Neuronal stem cell (in vitro differentiated cells): ENCODE results near the gene HGD.

Experiments
- DNase-seq: peaks from one replicate; pipeline ENCODE4 v3.0.0-alpha.2; 2013; ENCODE audit warnings: low spot score
- H2AFZ ChIP-seq: one replicate; pipeline ENCODE4 v1.6.1; 2013; ENCODE audit warnings: mild to moderate bottlenecking, low read length, inconsistent platforms
- H2AK5ac ChIP-seq: 2 replicates; pipeline ENCODE4 v1.6.1; 2013; ENCODE audit warnings: low read depth, mild to moderate bottlenecking, inconsistent platforms, low read length, moderate library complexity, mixed read lengths
- H2BK120ac ChIP-seq: 2 replicates; pipeline ENCODE4 v1.6.1; 2013; ENCODE audit warnings: low read depth, mild to moderate bottlenecking, inconsistent platforms, low read length, moderate library complexity, mixed read lengths
- H2BK12ac ChIP-seq: one replicate; pipeline ENCODE4 v1.6.1; 2013; ENCODE audit warnings: low read length, inconsistent platforms
- H2BK15ac ChIP-seq: 2 replicates; pipeline ENCODE4 v1.6.1; 2013; ENCODE audit warnings: mild to moderate bottlenecking, low read length, inconsistent platforms, mixed read lengths
- H2BK5ac ChIP-seq: one replicate; pipeline ENCODE4 v1.6.1; 2013; ENCODE audit warnings: inconsistent platforms, mild to moderate bottlenecking, low read length, moderate library complexity
- H3K14ac ChIP-seq: one replicate; pipeline ENCODE4 v1.6.1; 2013; ENCODE audit warnings: low read length, inconsistent platforms
- H3K18ac ChIP-seq: 2 replicates; pipeline ENCODE4 v1.6.1; 2013; ENCODE audit warnings: low read length, inconsistent platforms
- H3K23ac ChIP-seq: 2 replicates; pipeline ENCODE4 v1.6.1; 2013; ENCODE audit warnings: low read depth, mild to moderate bottlenecking, mixed read lengths, low read length, inconsistent platforms; ENCODE audit not compliant: poor library complexity
- H3K27ac ChIP-seq: replicated peaks from 3 replicates; pipeline ENCODE4 v1.5.1; 2013; ENCODE audit warnings: low read length, inconsistent platforms
- H3K27me3 ChIP-seq, 3 experiments: 2 replicates each; pipeline ENCODE4 v1.6.1; 2013; ENCODE audit warnings: low read length in 3 of 3, mild to moderate bottlenecking in 2 of 3, inconsistent platforms in 1 of 3, low read depth in 1 of 3, mixed read lengths in 1 of 3, moderate library complexity in 1 of 3; ENCODE audit not compliant: control insufficient read depth in 3 of 3, insufficient read depth in 3 of 3
- H3K36me3 ChIP-seq, 2 donors: replicated peaks in 1 of 2; 2 replicates each; pipeline ENCODE4 v1.6.1; 2013; ENCODE audit warnings: low read length in 2 of 2; ENCODE audit not compliant: control insufficient read depth in 2 of 2, insufficient read depth in 2 of 2
- H3K4ac ChIP-seq: 2 replicates; pipeline ENCODE4 v1.6.1; 2013; ENCODE audit warnings: inconsistent platforms, mild to moderate bottlenecking, low read length, moderate library complexity
- H3K4me1 ChIP-seq, 2 donors: 1 replicate in 1 of 2; 2 replicates in 1 of 2; pipeline ENCODE4 v1.6.1; 2013; ENCODE audit warnings: low read length in 2 of 2, low read depth in 1 of 2; ENCODE audit not compliant: control insufficient read depth in 2 of 2, insufficient read depth in 1 of 2
- H3K4me2 ChIP-seq: one replicate; pipeline ENCODE4 v1.6.1; 2013; ENCODE audit warnings: mild to moderate bottlenecking, low read length, inconsistent platforms; ENCODE audit not compliant: insufficient read depth, poor library complexity, severe bottlenecking
- H3K4me3 ChIP-seq, 2 donors: 2 replicates each; pipeline ENCODE4 v1.5.1; 2013; ENCODE audit warnings: low read length in 2 of 2, mild to moderate bottlenecking in 2 of 2, inconsistent platforms in 1 of 2, moderate library complexity in 1 of 2
- H3K79me1 ChIP-seq: one replicate; pipeline ENCODE4 v1.6.1; 2013; ENCODE audit warnings: low read depth, mild to moderate bottlenecking, inconsistent platforms, low read length, moderate library complexity
- H3K9ac ChIP-seq: one replicate; pipeline ENCODE4 v1.6.1; 2013; ENCODE audit warnings: mild to moderate bottlenecking, low read depth, low read length, inconsistent platforms; ENCODE audit not compliant: poor library complexity
- H3K9me3 ChIP-seq, 2 donors: replicated peaks in 1 of 2; 2 replicates each; pipeline versions ENCODE3 to v1.6.1; 2013; ENCODE audit warnings: low read length in 2 of 2, mild to moderate bottlenecking in 2 of 2, inconsistent platforms in 1 of 2, low read depth in 1 of 2, mixed read lengths in 1 of 2, moderate library complexity in 1 of 2; ENCODE audit not compliant: control insufficient read depth in 2 of 2, insufficient read depth in 1 of 2
- H4K8ac ChIP-seq: one replicate; pipeline ENCODE4 v1.6.1; 2013; ENCODE audit warnings: low read depth, mild to moderate bottlenecking, inconsistent platforms, low read length, moderate library complexity
- H4K91ac ChIP-seq: one replicate; pipeline ENCODE4 v1.6.1; 2013; ENCODE audit warnings: low read length, low read depth, mild to moderate bottlenecking, inconsistent platforms; ENCODE audit not compliant: poor library complexity
- WGBS, 2 donors: extraction: QIAGEN DNeasy Blood & Tissue Kit; methylation state at CpG; one replicate each; pipeline ENCODE4 v1.1.7; 2013; ENCODE audit warnings: missing lambda C conversion rate in 2 of 2, mixed read lengths in 1 of 2; ENCODE audit not compliant: insufficient read length in 2 of 2, insufficient replicate concordance in 1 of 2; ENCODE audit errors: extremely low coverage in 2 of 2; 5-methylcytosine and 5-hydroxymethylcytosine counted together

The HGD gene

DNA sequence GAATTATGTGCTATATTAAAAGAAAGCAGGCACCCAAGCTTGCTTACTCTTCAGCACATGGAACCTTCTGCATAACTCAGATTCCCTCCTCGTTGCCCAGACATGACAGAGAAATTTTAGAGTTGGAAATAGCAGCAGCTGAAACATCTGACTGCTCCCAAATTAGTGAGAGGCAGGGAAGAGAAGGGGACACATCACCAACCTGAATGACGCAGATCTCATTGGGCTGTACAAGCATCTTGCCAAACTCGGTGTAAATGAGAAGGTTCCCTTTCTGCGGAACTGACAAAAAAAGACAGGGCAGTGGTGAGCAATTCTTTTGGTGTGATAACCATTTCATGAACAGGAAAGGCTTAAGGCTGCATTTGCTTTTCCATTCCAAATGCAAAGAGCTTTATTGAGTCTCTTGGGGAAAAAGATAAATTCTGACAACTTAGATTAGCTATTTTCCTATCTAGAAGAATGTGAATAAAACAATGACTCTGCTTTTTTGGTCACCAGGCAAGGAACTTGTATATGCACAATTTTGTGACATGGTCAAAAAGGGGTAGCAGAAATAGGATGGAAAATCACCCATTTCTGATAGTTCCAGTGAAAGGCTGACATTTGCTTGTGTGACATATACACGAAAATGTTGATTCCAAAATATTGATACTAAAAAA lies 35.1 kb downstream of the HGD start:
- H2BK15ac ChIP-seq = no peak overlapping the region
- no peak overlapping the region for H2AFZ ChIP-seq
- H2BK5ac ChIP-seq = no peak overlapping the region
- no peaks in the 10 kb centered on the region for H3K36me3 ChIP-seq
- H3K4me1 ChIP-seq = peaks cover 0 to 4% of the 10 kb centered on the region in 2 donors
- no peak overlapping the region for H3K4ac ChIP-seq
- no peak overlapping the region for H3K23ac ChIP-seq
- no CpG with 5 or more reads among the region's 5 CpGs for WGBS, 2 donors
- no peaks in the 10 kb centered on the region for H3K79me1 ChIP-seq
- DNase-seq = no peak
- H3K14ac ChIP-seq = no peak overlapping the region
- no peak overlapping the region for H3K27ac ChIP-seq
- H2BK12ac ChIP-seq = no peak overlapping the region
- H3K9ac ChIP-seq = no peak overlapping the region
- H4K8ac ChIP-seq = no peak overlapping the region
- H3K4me2 ChIP-seq = no peak overlapping the region
- no peak overlapping the region for H4K91ac ChIP-seq
- H2AK5ac ChIP-seq = no peak overlapping the region
- H3K27me3 ChIP-seq = no peaks in the 10 kb centered on the region
- H3K4me3 ChIP-seq = no peak overlapping the region
- no peaks in the 10 kb centered on the region for H3K9me3 ChIP-seq
- H3K18ac ChIP-seq = no peak overlapping the region
- no peak overlapping the region for H2BK120ac ChIP-seq

DNA sequence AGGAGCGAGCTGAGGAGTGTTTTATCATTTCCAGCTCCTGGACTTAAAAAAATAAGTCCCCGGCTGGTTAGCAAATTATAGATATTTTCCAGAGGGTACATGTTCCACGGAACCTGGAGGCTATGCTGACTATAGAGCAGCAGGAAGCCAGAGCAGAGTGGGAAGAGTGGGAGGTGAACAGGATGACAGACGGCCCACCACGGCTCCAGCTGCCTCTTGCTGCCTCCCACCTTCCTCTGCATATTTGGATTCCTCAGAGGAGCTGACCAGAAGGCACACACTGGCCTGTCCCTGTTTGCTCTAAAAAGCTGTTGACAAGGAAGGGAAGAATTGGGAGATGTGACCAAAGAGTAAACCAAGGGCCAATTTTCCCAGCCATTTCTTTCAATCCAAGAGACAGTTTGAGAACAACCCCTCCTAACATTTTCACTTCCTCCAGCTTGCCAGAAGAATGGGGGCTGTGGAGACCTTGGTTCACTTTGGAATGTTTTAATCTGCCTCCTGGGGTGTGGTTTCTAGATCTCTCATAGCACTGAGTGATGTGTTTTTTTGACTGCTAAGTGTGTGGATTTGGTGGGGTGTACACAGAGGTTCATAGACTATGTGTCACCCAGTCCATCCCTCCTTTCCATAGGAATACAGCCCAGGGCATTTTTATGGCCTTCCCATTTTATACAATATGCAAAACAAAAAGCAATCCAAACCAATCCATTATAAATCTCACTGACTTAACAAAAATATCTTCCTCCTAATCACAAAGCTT lies 36.8 kb downstream of the HGD start:
- DNase-seq = no peak
- Histone ChIP-seq H2BK12ac (no peak overlapping the region), H2BK120ac (no peak overlapping the region), H3K79me1 (no peaks in the 10 kb centered on the region), H4K91ac (no peak overlapping the region), H3K4me3 (no peak overlapping the region), H3K4me2 (no peak overlapping the region), H3K18ac (no peak overlapping the region), H3K23ac (no peak overlapping the region), H4K8ac (no peak overlapping the region), H2BK15ac (no peak overlapping the region), H3K27ac (no peak overlapping the region), H3K4ac (no peak overlapping the region), H3K9ac (no peak overlapping the region), H3K36me3 (no peaks in the 10 kb centered on the region), H2AFZ (no peak overlapping the region), H2AK5ac (no peak overlapping the region), H2BK5ac (no peak overlapping the region), H3K4me1 (peaks cover 0 to 4% of the 10 kb centered on the region in 2 donors), H3K14ac (no peak overlapping the region), H3K9me3 (no peaks in the 10 kb centered on the region), H3K27me3 (no peaks in the 10 kb centered on the region)
- no CpG with 5 or more reads among the region's 5 CpGs for WGBS, 2 donors

DNA sequence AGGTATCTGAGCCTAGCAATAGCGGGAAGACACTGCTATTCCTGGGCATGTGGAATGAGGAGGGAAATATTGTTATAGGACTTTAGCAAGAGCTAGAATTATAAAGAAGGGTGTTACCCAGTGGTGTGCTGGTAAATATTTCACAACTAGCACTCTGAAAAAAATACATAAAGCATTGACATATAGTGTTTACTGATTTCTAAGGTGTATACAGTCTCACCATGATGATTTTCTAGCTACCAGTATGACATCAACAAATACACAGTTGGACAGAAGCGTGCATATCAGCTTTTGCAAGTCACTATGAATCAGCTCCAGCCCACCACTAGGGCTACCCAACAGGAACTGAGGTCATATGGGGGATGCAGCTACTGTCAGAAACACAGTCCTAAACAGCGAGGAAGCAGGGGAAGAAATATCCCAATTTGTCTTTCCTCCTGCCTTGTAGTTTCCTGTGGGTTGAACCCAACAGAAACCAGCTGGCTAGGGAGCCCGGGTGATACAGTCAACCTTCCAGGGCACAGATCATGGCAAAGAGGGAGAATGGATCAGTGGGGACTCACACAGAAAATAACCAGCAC lies 39.6 kb downstream of the HGD start:
- Histone ChIP-seq H2AFZ (no peak overlapping the region), H3K36me3 (no peaks in the 10 kb centered on the region), H3K4ac (no peak overlapping the region), H4K91ac (no peak overlapping the region), H3K27me3 (no peaks in the 10 kb centered on the region), H3K18ac (no peak overlapping the region), H3K9me3 (no peaks in the 10 kb centered on the region), H3K27ac (no peak overlapping the region), H3K79me1 (no peaks in the 10 kb centered on the region), H3K4me3 (no peak overlapping the region), H2BK12ac (no peak overlapping the region), H3K4me1 (peaks cover 0 to 4% of the 10 kb centered on the region in 2 donors), H4K8ac (no peak overlapping the region), H2BK15ac (no peak overlapping the region), H3K23ac (no peak overlapping the region), H2BK5ac (no peak overlapping the region), H3K14ac (no peak overlapping the region), H3K4me2 (no peak overlapping the region), H2BK120ac (no peak overlapping the region), H2AK5ac (no peak overlapping the region), H3K9ac (no peak overlapping the region)
- no peak for DNase-seq
- WGBS, 2 donors = no CpG with 5 or more reads among the region's 4 CpGs

DNA sequence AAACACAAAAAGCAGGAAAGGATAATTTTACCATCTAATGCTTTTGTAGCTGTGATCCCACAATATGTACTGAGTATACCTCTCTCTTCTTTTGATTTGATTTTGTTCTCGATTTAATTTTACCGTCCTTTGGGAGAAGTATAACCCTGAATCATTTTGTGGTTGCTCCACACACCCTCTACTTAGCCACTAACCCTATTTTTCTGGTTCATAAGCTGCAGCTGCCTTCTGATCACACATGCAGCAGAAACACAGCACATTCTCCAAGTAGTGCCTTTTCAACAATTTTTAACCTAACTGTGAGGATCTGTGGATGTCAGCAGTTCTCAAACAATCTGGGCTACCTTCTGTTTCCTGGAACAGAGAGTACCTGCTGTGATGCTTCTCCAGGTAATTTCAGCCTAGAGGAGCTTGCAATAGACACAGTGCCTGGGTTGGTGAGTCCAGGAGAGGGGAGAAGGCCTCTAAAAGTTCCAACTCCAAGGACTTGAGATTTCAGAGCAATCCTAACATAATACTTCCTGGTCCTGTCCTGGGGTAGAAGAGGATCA lies 40.3 kb downstream of the HGD start:
- H3K27ac ChIP-seq = no peak overlapping the region

More for the DNA sequence above, 40.3 kb downstream of the HGD start:
- Histone ChIP-seq H3K4ac (no peak overlapping the region), H3K79me1 (no peaks in the 10 kb centered on the region), H3K14ac (no peak overlapping the region), H2BK5ac (no peak overlapping the region), H3K4me2 (no peak overlapping the region), H2AK5ac (no peak overlapping the region), H3K4me1 (peaks cover 0 to 4% of the 10 kb centered on the region in 2 donors), H3K27me3 (no peaks in the 10 kb centered on the region), H3K18ac (no peak overlapping the region), H2BK15ac (no peak overlapping the region), H2AFZ (no peak overlapping the region), H2BK12ac (no peak overlapping the region), H2BK120ac (no peak overlapping the region), H4K8ac (no peak overlapping the region), H3K23ac (no peak overlapping the region), H4K91ac (no peak overlapping the region), H3K9me3 (no peaks in the 10 kb centered on the region), H3K4me3 (no peak overlapping the region), H3K36me3 (no peaks in the 10 kb centered on the region), H3K9ac (no peak overlapping the region)
- WGBS, 2 donors = no CpG with 5 or more reads among the region's 2 CpGs
- no peak for DNase-seq
